Measurements from ENCODE around the gene PKDCC. TPM values are rescaled to one million over a fixed set of nuclear protein-coding genes. Genes with fewer than 3 reads are reported as not detected.

The PKDCC gene
- total RNA-seq, 4 donors from 2014 or later, result 2.5 to 8.5 (median 6.2) TPM

GRCh38 chr2:42102591-42103450, 55.0 kb downstream of the PKDCC start:
- Histone ChIP-seq H3K36me3 (no peaks in the 10 kb centered on the region), H3K27me3 (no peaks in the 10 kb centered on the region), H3K9me3 (no peaks in the 10 kb centered on the region), H3K4me1 (peaks cover 40% of the 10 kb centered on the region), H3K27ac (peak overlapping the region; percentile 65), H3K4me3 (peak overlapping the region; percentile 56)
- WGBS, result 74% methylated on average over 10 of the region's 25 CpGs
- no peak for DNase-seq (ENCODE audit: low spot score in 2 of 2)
- TF ChIP-seq CTCF (IDR thresholded peaks at IDR 0.05) (no peak), EP300 (IDR thresholded peaks at IDR 0.05) (no peak), POLR2A (IDR thresholded peaks at IDR 0.05) (no peak), POLR2AphosphoS5 (IDR thresholded peaks at IDR 0.05) (no peak)

- Histone ChIP-seq H3K9me3 (no peaks in the 10 kb centered on the region), H3K4me3 (no peak overlapping the region), H3K27me3 (no peaks in the 10 kb centered on the region), H3K4me1 (peaks cover 30% of the 10 kb centered on the region), H3K27ac (no peak overlapping the region), H3K36me3 (no peaks in the 10 kb centered on the region)
- 38% methylated on average over 3 of the region's 3 CpGs for WGBS
- no peak for DNase-seq (ENCODE audit: low spot score in 2 of 2)
- TF ChIP-seq POLR2A (IDR thresholded peaks at IDR 0.05), result no peak
- TF ChIP-seq POLR2AphosphoS5 (IDR thresholded peaks at IDR 0.05), result no peak
- TF ChIP-seq EP300 (IDR thresholded peaks at IDR 0.05), result no peak
- no peak for TF ChIP-seq CTCF (IDR thresholded peaks at IDR 0.05)
Observed at GRCh38 chr2:42103829-42104228, 56.0 kb downstream of the PKDCC start.

- Histone ChIP-seq H3K36me3 (no peaks in the 10 kb centered on the region), H3K27ac (no peak overlapping the region), H3K9me3 (no peaks in the 10 kb centered on the region), H3K4me3 (no peak overlapping the region), H3K4me1 (peaks cover 25% of the 10 kb centered on the region), H3K27me3 (no peaks in the 10 kb centered on the region)
- no peak for DNase-seq (ENCODE audit: low spot score in 2 of 2)
- TF ChIP-seq EP300 (IDR thresholded peaks at IDR 0.05) (no peak), POLR2AphosphoS5 (IDR thresholded peaks at IDR 0.05) (no peak), CTCF (IDR thresholded peaks at IDR 0.05) (no peak), POLR2A (IDR thresholded peaks at IDR 0.05) (no peak)
- 92% methylated on average over 5 of the region's 5 CpGs for WGBS
Observed at GRCh38 chr2:42104621-42105020, 56.8 kb downstream of the PKDCC start.

- DNase-seq (ENCODE audit: low spot score in 2 of 2), result no peak
- no peak for TF ChIP-seq EP300 (IDR thresholded peaks at IDR 0.05)
- no peak for TF ChIP-seq POLR2A (IDR thresholded peaks at IDR 0.05)
- no peak for TF ChIP-seq POLR2AphosphoS5 (IDR thresholded peaks at IDR 0.05)
- no peak for TF ChIP-seq CTCF (IDR thresholded peaks at IDR 0.05)
- Histone ChIP-seq H3K27ac (no peak overlapping the region), H3K36me3 (no peaks in the 10 kb centered on the region), H3K4me3 (no peak overlapping the region), H3K9me3 (no peaks in the 10 kb centered on the region), H3K4me1 (peaks cover 28% of the 10 kb centered on the region), H3K27me3 (no peaks in the 10 kb centered on the region)
- 67% methylated on average over 14 of the region's 14 CpGs for WGBS
Observed at GRCh38 chr2:42105330-42106256, 57.8 kb downstream of the PKDCC start.

Data from suprapubic skin (tissue), 4 donors.